ENCODE data around the gene ARFGEF3. TPM values are rescaled to one million over a fixed set of nuclear protein-coding genes. Genes with fewer than 3 reads are reported as not detected.

Gene ARFGEF3
- total RNA-seq, 2 experiments from 2014 or later: 0.05 to 0.08 TPM

DNA sequence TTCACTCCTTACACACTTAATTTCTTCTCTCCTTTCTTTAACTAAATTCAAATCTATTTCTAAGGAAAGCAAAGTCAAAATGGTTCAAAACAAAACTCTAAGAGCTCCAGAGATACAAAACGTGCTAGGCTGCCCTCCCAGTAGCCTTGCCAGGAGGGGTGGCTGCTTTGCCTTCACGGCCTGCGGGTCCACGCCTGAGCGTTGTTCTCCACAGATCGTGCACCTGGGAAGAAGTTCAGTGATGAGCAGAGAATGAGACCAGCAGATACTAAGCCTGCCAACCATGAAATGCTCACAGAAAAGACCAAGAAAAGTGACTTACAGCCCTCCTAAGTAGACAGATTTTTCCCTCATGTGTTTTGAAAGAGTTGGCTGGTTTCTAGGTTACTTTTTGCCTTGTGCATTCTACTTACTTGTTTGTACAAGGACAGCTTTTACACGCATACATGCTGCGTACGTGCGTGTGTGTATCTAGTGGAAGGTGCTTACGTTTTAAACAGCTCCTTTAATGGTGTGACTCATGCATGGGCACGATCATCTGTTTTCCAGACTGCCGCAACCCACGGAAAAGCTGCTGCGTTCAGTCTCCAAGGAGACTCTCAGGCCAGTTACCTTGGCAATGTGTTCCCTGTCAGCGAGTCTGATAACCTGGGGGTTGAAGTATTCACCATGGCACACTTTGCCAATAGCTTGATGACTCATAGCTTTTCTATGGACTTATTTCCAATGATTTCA, 88.9 kb downstream of the ARFGEF3 start:
- peaks cover 5% of the 10 kb centered on the region for H3K27me3 Mint-ChIP-seq (ENCODE audit: low read depth)
- H3K4me1 Mint-ChIP-seq (ENCODE audit: low read depth): no peaks in the 10 kb centered on the region
- H3K36me3 Mint-ChIP-seq (ENCODE audit: low read depth): no peaks in the 10 kb centered on the region
- no peak for ATAC-seq
- no peak for DNase-seq
- no peak overlapping the region for H3K27ac Mint-ChIP-seq
- no peaks in the 10 kb centered on the region for H3K9me3 Mint-ChIP-seq (ENCODE audit: insufficient read depth)
- CTCF ChIA-PET: no interaction called here
- H3K4me3 Mint-ChIP-seq: no peak overlapping the region
- POLR2A ChIA-PET: no interaction called here

DNA sequence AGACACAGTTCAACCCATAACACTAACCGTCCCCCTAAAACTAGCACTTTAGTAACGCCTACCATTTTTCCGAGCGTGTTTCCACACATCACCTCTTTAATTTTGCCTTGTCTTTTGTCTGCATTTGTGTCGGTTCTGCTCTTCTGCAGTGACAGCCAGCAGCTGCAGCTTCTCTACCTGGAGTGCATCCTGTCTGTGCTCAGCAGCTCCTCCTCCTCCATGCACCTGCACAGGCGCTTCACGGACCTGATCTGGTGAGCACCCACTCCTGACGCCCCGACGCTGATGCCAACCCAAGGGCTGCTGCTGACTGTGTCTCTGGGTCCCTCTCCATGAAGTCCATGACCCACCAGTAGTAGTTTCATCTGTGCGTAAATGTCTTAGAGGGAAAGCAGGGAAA, 92.0 kb downstream of the ARFGEF3 start:
- ChIA-PET POLR2A (no interaction called here), CTCF (no interaction called here)
- no peak for DNase-seq
- Mint-ChIP-seq H3K9me3 (ENCODE audit: insufficient read depth) (no peaks in the 10 kb centered on the region), H3K27ac (no peak overlapping the region), H3K4me1 (ENCODE audit: low read depth) (no peaks in the 10 kb centered on the region), H3K36me3 (ENCODE audit: low read depth) (no peaks in the 10 kb centered on the region), H3K27me3 (ENCODE audit: low read depth) (peaks cover 2% of the 10 kb centered on the region), H3K4me3 (no peak overlapping the region)
- ATAC-seq: no peak

- DNase-seq (no peak), ATAC-seq (no peak)
- Mint-ChIP-seq H3K36me3 (ENCODE audit: low read depth) (no peaks in the 10 kb centered on the region), H3K27ac (no peak overlapping the region), H3K4me3 (no peak overlapping the region), H3K27me3 (ENCODE audit: low read depth) (peaks cover 2% of the 10 kb centered on the region), H3K4me1 (ENCODE audit: low read depth) (no peaks in the 10 kb centered on the region), H3K9me3 (ENCODE audit: insufficient read depth) (no peaks in the 10 kb centered on the region)
- ChIA-PET POLR2A (no interaction called here), CTCF (no interaction called here)
These were observed 93.7 kb downstream of the ARFGEF3 start for GRCh38 chr6:138255443-138255842.

- ATAC-seq (no peak), DNase-seq (no peak)
- no peaks in the 10 kb centered on the region for H3K4me1 Mint-ChIP-seq (ENCODE audit: low read depth)
- no peak overlapping the region for H3K27ac Mint-ChIP-seq
- CTCF ChIA-PET: no interaction called here
- no peaks in the 10 kb centered on the region for H3K9me3 Mint-ChIP-seq (ENCODE audit: insufficient read depth)
- no peaks in the 10 kb centered on the region for H3K27me3 Mint-ChIP-seq (ENCODE audit: low read depth)
- H3K4me3 Mint-ChIP-seq: no peak overlapping the region
- POLR2A ChIA-PET: no interaction called here
- no peaks in the 10 kb centered on the region for H3K36me3 Mint-ChIP-seq (ENCODE audit: low read depth)
These were observed 95.9 kb downstream of the ARFGEF3 start for GRCh38 chr6:138257638-138258040.

- no peak overlapping the region for H3K27ac Mint-ChIP-seq
- ChIA-PET POLR2A (no interaction called here), CTCF (no interaction called here)
- H3K27me3 Mint-ChIP-seq (ENCODE audit: low read depth): peaks cover 3% of the 10 kb centered on the region
- no peak overlapping the region for H3K4me3 Mint-ChIP-seq
- no peaks in the 10 kb centered on the region for H3K36me3 Mint-ChIP-seq (ENCODE audit: low read depth)
- H3K9me3 Mint-ChIP-seq (ENCODE audit: insufficient read depth): no peaks in the 10 kb centered on the region
- no peaks in the 10 kb centered on the region for H3K4me1 Mint-ChIP-seq (ENCODE audit: low read depth)
- no peak for DNase-seq
- ATAC-seq: no peak
These were observed 96.5 kb downstream of the ARFGEF3 start for GRCh38 chr6:138258197-138258596.

GRCh38 chr6:138258991-138259390, 97.3 kb downstream of the ARFGEF3 start:
- ChIA-PET POLR2A (no interaction called here), CTCF (no interaction called here)
- ATAC-seq (no peak), DNase-seq (no peak)
- Mint-ChIP-seq H3K4me1 (ENCODE audit: low read depth) (no peaks in the 10 kb centered on the region), H3K4me3 (no peak overlapping the region), H3K9me3 (ENCODE audit: insufficient read depth) (no peaks in the 10 kb centered on the region), H3K27me3 (ENCODE audit: low read depth) (peaks cover 3% of the 10 kb centered on the region), H3K27ac (no peak overlapping the region), H3K36me3 (ENCODE audit: low read depth) (no peaks in the 10 kb centered on the region)

GRCh38 chr6:138261116-138261780, 99.5 kb downstream of the ARFGEF3 start:
- Mint-ChIP-seq H3K9me3 (ENCODE audit: insufficient read depth) (no peaks in the 10 kb centered on the region), H3K4me3 (no peak overlapping the region), H3K4me1 (ENCODE audit: low read depth) (no peaks in the 10 kb centered on the region), H3K36me3 (ENCODE audit: low read depth) (no peaks in the 10 kb centered on the region), H3K27ac (no peak overlapping the region), H3K27me3 (ENCODE audit: low read depth) (peaks cover 3% of the 10 kb centered on the region)
- DNase-seq (no peak), ATAC-seq (no peak)
- ChIA-PET POLR2A (no interaction called here), CTCF (interaction anchor here (0.8 to 1.3 kb wide), 2 partner anchors 146 to 257 kb away, joined by 3 read pairs; no protein-coding TSS in a partner anchor)

GRCh38 chr6:138263963-138264362, 102.2 kb downstream of the ARFGEF3 start:
- Mint-ChIP-seq H3K4me1 (ENCODE audit: low read depth) (no peaks in the 10 kb centered on the region), H3K4me3 (no peak overlapping the region), H3K27me3 (ENCODE audit: low read depth) (peaks cover 3% of the 10 kb centered on the region), H3K36me3 (ENCODE audit: low read depth) (no peaks in the 10 kb centered on the region), H3K9me3 (ENCODE audit: insufficient read depth) (no peaks in the 10 kb centered on the region), H3K27ac (no peak overlapping the region)
- DNase-seq (no peak), ATAC-seq (no peak)
- CTCF ChIA-PET: no interaction called here
- POLR2A ChIA-PET: no interaction called here

DNA sequence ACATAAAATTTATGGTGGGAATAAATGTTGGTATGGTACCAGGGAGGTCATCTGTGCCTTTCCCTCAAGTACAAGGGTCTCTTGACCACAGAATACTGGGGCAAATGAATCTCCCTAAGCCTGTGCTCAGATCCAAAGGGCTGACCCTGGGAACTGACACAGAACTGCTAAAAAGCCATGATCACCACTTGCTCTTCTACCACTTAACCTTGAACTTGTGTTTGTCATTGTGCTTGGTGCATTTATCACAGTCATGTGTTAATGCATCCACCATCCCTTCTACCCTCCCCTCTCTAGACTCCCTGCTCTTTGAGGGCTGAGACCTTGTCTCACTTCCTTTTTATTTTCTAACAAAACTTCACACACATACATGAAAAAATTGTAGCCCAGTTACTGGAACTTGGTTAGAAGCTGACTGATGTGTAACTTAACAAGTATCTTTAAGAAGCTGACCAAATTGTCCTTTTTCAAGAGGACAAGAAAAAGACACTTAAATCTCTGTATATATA, 102.7 kb downstream of the ARFGEF3 start:
- POLR2A ChIA-PET: no interaction called here
- CTCF ChIA-PET: interaction anchor here (1.1 kb wide), 1 partner anchor 87 kb away, joined by 3 read pairs; no protein-coding TSS in a partner anchor
- Mint-ChIP-seq H3K27ac (no peak overlapping the region), H3K27me3 (ENCODE audit: low read depth) (peaks cover 3% of the 10 kb centered on the region), H3K36me3 (ENCODE audit: low read depth) (no peaks in the 10 kb centered on the region), H3K9me3 (ENCODE audit: insufficient read depth) (no peaks in the 10 kb centered on the region), H3K4me3 (no peak overlapping the region), H3K4me1 (ENCODE audit: low read depth) (no peaks in the 10 kb centered on the region)
- no peak for ATAC-seq
- DNase-seq: no peak

DNA sequence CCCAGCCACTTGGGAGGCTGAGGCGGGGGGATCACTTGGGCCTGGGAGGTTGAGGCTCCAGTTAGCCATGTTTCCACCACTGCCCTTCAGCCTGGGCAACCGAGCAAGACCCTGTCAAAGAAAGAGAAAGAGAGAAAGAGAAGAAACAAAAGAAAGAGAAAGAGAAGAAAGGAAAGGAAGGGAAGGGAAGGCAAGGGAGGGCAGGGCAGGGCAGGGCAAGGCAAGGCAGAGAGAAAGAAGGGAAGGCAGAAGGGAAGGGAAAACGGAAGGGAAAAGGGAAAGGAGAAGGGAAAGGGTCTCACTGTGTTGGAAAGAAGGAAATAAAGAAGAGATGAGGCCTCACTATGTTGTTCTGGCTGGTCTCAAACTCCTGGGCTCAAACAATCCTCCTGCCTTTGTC, 104.4 kb downstream of the ARFGEF3 start:
- POLR2A ChIA-PET: no interaction called here

DNA sequence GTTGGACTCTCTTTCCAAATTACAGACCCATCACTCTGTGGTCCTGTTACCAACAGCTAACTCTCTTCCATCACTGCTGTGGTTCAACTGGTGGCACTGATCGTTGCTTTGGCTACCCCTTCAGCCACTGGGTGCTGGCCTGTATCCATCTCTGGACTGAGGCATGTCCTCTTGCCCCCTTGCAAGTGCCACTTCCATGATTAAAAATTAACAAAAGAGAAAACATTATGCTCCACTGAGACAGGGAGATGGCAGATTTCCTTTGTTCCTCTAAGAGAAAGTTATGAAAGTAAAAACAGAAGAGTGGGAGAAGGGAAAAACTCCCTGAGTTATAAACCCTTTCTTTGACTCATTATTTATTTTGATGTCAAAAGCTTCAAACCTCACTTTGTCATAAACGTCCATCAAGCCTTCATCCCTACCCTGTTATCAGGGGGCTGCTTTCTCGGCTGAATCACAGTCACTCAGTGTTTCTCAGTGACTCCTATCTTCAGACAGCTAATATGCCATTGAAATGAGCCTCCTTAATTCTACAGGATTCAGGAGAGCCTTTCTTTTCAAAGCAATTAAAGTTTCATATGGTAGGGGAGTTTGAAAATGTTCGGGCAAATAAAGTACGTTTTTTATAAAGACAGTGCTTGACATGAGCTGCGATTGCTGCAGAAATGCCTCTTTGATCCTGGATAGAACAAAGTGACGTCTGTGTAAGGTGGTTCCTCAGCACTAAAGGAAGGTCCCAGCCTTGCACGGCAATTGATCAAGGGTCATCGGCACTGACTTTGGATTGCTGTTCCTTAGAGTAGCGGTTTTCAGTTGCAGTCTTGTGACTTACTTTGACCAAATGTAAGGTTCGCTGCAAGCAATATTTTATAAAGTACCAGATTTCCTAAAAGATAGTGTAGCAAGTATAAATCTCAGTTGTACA, 106.5 kb downstream of the ARFGEF3 start:
- H3K4me3 Mint-ChIP-seq: no peak overlapping the region
- CTCF ChIA-PET: no interaction called here
- H3K27me3 Mint-ChIP-seq (ENCODE audit: low read depth): peaks cover 7% of the 10 kb centered on the region
- no peaks in the 10 kb centered on the region for H3K4me1 Mint-ChIP-seq (ENCODE audit: low read depth)
- H3K36me3 Mint-ChIP-seq (ENCODE audit: low read depth): no peaks in the 10 kb centered on the region
- no peak for DNase-seq
- H3K27ac Mint-ChIP-seq: no peak overlapping the region
- H3K9me3 Mint-ChIP-seq (ENCODE audit: insufficient read depth): no peaks in the 10 kb centered on the region
- POLR2A ChIA-PET: no interaction called here
- no peak for ATAC-seq

More for the DNA sequence above, 104.4 kb downstream of the ARFGEF3 start:
- DNase-seq (no peak), ATAC-seq (no peak)
- H3K27ac Mint-ChIP-seq: no peak overlapping the region
- CTCF ChIA-PET: no interaction called here
- no peak overlapping the region for H3K4me3 Mint-ChIP-seq
- no peaks in the 10 kb centered on the region for H3K9me3 Mint-ChIP-seq (ENCODE audit: insufficient read depth)
- H3K27me3 Mint-ChIP-seq (ENCODE audit: low read depth): peaks cover 9% of the 10 kb centered on the region
- H3K36me3 Mint-ChIP-seq (ENCODE audit: low read depth): no peaks in the 10 kb centered on the region
- H3K4me1 Mint-ChIP-seq (ENCODE audit: low read depth): no peaks in the 10 kb centered on the region

DNA sequence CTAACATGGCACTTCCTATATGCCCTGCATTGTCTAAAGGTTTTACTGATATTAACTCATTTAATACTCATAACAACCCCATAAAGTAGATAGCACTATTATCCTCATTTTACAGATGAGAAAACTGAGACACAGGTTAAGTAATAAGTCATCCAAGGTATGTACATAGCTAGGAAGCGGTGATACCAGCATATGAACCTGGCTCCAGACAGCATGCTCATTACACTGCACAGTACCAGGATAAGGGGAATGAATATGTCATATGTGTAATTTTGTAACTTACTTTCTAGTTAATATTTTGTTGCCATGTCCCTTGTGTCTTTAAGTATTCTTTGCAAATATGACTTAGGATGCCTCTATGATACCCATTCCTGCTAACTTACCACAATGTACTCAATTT, 109.7 kb downstream of the ARFGEF3 start:
- DNase-seq: no peak
- no peaks in the 10 kb centered on the region for H3K36me3 Mint-ChIP-seq (ENCODE audit: low read depth)
- no peak overlapping the region for H3K4me3 Mint-ChIP-seq
- H3K4me1 Mint-ChIP-seq (ENCODE audit: low read depth): no peaks in the 10 kb centered on the region
- H3K27me3 Mint-ChIP-seq (ENCODE audit: low read depth): peaks cover 7% of the 10 kb centered on the region
- no peak for ATAC-seq
- no peak overlapping the region for H3K27ac Mint-ChIP-seq
- no peaks in the 10 kb centered on the region for H3K9me3 Mint-ChIP-seq (ENCODE audit: insufficient read depth)
- CTCF ChIA-PET: no interaction called here
- POLR2A ChIA-PET: no interaction called here

All from activated CD8-positive, alpha-beta T cell treated with anti-CD3 and anti-CD28 coated beads, Interleukin-2, amount 10 ng/mL, durations not matched to agents 7 days and 5 days (primary cell).